ENCODE measurements around the gene HOXD13.

GRCh38 chr2:176071330-176072291, 20.9 kb upstream of the HOXD13 start:
- TF ChIP-seq MAX (IDR thresholded peaks at IDR 0.05; ENCODE audit: low read depth, low read length) (no peak), CTCF (IDR thresholded peaks at IDR 0.05; ENCODE audit: low read depth, low read length) (no peak), MYC (IDR thresholded peaks at IDR 0.05; ENCODE audit: low read depth, low read length) (no peak)
